AG09309 (cell line): ENCODE data around the gene TMED5.

Experiments used
- DNase-seq: peaks from one replicate; pipeline ENCODE4 v3.0.0-alpha.2; 2010; ENCODE audit warnings: low read depth
- H3K4me3 ChIP-seq: 2 replicates; pipeline ENCODE4 v1.5.1; 2011; ENCODE audit warnings: mild to moderate bottlenecking, low read depth, low read length, moderate library complexity; ENCODE audit not compliant: control insufficient read depth
- CTCF ChIP-seq: IDR thresholded peaks from 2 replicates; pipeline ENCODE4 v1.5.1; 2011; ENCODE audit warnings: mild to moderate bottlenecking, low read depth, low read length, inconsistent platforms; ENCODE audit not compliant: insufficient read depth, control insufficient read depth; ENCODE audit errors: missing control alignments

Gene TMED5

GRCh38 chr1:93124556-93125355 lies 55.5 kb downstream of the TMED5 start:
- no peak overlapping the region for H3K4me3 ChIP-seq
- DNase-seq = no peak
- TF ChIP-seq CTCF = no peak

DNA sequence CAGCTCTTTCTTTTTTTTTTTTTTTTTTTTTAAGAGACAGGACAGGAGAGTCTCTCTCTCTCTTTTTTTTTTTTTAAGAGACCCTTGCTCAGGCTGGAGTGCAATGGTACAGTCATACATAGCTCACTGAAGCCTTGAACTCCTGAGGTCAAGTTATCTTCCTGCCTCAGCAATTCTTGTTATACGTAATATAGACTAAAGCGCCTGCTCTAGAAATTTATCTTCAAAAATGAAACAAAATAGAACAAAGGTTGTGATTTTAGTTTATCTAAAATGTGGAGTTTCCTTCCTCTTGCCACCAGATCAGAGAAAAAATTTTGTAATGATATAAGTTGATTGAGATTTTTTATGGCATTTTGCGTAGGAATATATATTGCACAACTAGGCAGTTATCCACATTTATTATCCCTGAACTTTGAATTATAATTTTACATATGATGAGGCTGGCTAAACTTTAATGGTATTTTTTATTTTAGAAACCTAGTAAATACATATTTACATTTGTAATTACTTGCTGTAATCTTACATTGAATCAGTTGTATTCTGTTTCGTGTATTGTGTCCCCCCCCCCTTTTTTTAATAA lies 56.9 kb downstream of the TMED5 start:
- TF ChIP-seq CTCF = no peak
- no peak for DNase-seq
- no peak overlapping the region for H3K4me3 ChIP-seq

GRCh38 chr1:93120614-93121013 lies 59.6 kb downstream of the TMED5 start:
- no peak for TF ChIP-seq CTCF
- DNase-seq = no peak
- H3K4me3 ChIP-seq = no peak overlapping the region

DNA sequence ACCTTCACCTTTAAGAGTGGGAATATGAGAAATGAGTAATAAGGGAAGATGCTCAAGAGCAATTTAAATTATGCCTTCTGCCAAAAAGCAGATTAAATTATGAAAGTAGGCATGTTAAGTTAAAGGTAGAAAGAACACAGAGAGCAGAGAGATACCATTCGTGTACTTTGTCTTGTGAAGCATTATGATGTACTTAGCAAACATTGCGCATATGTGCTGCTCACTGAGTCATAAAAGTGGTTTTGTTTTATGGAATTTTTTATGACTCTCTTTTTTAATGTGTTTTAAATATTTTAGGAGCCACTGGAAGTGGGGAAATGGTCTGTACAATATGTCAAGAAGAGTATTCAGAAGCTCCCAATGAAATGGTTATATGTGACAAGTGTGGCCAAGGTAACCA lies 65.8 kb downstream of the TMED5 start:
- peak; percentile 25 for DNase-seq
- no peak for TF ChIP-seq CTCF
- no peak overlapping the region for H3K4me3 ChIP-seq

GRCh38 chr1:93113127-93113526 lies 67.1 kb downstream of the TMED5 start:
- no peak for TF ChIP-seq CTCF
- no peak overlapping the region for H3K4me3 ChIP-seq
- no peak for DNase-seq

DNA sequence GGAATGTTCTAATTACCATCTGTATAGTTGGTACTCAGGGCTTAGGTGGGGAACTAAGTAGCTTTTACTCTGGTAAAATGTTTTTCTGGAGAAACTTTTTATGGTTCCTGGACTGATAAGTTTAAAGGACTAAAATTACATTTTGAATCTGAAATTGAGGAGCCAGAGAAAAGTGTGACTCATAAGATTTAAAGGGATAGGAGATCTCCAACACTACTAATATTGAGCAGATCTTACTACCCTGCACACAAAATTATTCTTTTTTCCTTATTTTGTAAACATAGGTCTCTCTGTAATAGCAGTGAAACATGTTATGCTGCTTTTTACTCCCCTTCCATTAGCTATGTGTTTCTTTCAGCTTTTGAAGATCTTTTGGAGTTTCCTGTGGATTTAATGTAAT lies 68.7 kb downstream of the TMED5 start:
- H3K4me3 ChIP-seq = no peak overlapping the region
- no peak for TF ChIP-seq CTCF
- DNase-seq = no peak
